ENCODE data around the gene BCAT1.
A peak's percentile ranks its signal among the peaks of the same experiment; 100 is the strongest.
"Not testable (repeated sequence)": the region's sequence is repeated elsewhere in the genome, so short reads cannot be mapped to it uniquely, and the experiment has no call there.

BCAT1 gene

DNA sequence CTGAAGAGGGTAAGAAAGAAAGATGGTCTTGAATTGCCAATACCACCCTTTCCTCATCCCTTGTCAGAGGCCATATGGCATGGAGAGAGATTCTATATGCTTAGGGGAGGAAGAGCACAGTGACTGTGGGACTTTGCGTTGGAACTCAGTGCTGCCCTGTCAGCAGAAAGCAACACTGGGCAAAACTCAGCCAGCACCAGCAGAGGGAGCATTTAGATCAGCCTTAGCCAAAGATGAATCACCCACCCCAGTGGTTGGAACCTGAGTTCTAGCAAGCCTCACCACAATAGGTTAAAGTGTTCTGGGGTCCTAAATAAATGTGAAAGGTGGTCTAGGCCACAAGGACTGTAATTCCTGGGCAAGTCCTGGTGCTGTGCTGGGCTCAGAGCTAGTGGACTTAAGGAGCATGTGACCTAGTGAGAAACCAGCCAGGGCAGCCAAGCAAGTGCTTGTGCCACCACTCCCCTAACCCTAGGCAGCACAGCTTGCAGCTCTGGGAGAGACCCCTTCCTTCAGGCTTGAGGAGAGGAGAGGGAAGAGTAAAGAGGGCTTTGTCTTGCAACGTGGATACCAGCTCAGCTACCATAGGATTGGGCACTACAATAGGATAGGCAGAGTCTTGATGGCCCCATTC is 11.4 kb upstream of the BCAT1 start:
- TF ChIP-seq, protein P1, sequence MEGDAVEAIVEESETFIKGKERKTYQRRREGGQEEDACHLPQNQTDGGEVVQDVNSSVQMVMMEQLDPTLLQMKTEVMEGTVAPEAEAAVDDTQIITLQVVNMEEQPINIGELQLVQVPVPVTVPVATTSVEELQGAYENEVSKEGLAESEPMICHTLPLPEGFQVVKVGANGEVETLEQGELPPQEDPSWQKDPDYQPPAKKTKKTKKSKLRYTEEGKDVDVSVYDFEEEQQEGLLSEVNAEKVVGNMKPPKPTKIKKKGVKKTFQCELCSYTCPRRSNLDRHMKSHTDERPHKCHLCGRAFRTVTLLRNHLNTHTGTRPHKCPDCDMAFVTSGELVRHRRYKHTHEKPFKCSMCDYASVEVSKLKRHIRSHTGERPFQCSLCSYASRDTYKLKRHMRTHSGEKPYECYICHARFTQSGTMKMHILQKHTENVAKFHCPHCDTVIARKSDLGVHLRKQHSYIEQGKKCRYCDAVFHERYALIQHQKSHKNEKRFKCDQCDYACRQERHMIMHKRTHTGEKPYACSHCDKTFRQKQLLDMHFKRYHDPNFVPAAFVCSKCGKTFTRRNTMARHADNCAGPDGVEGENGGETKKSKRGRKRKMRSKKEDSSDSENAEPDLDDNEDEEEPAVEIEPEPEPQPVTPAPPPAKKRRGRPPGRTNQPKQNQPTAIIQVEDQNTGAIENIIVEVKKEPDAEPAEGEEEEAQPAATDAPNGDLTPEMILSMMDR (IDR thresholded peaks at IDR 0.05; ENCODE audit: low read depth, low read length, missing control alignments) = peak; percentile 84
- no peak for DNase-seq (ENCODE audit: extremely low read depth, low read depth)

DNA sequence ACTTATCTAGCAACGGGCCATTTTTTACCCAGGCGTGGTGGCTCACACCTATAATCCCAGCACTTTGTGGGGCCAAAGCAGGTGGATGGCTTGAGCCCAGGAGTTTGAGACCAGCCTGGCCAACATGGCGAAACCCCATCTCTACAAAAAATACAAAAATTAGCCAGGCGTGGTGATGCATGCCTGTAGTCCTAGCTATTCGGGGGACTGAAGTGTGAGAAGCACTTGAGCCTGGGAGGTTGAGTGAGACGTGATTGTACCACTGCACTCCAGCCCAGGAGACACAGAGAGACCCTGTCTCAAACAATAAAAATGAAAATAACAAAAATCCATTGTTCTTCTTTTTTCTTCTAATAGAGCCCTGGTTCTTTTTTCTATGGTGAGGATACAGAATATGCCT is 7.5 kb upstream of the BCAT1 start:
- DNase-seq (ENCODE audit: extremely low read depth, low read depth); H3K4me3 ChIP-seq (replicated peaks; ENCODE audit: low read depth, low read length): not testable (repeated sequence)

More for the DNA sequence above, 11.4 kb upstream of the BCAT1 start:
- no peak overlapping the region for H3K4me3 ChIP-seq (replicated peaks; ENCODE audit: low read depth, low read length)

DNA sequence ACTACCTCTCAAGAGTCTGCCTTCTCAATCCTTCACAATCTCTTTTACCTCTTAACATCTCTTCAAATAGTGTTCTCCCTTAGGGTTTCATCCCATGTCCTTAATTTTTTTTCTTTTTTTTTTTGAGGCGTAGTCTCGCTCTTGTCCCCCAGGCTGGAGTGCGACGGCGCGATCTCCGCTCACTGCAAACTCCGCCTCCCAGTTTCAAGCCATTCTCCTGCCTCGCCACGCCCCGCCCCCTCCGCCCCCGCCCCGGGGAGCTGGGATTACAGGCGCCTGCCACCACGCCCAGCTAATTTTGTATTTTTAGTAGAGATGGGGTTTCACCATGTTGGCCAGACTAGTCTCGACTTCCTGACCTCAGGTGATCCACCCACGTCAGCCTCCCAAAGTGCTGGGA is 7.0 kb upstream of the BCAT1 start:
- DNase-seq (ENCODE audit: extremely low read depth, low read depth) = no peak
- TF ChIP-seq, protein P1 (IDR thresholded peaks at IDR 0.05; ENCODE audit: low read depth, low read length, missing control alignments) = no peak
- no peak overlapping the region for H3K4me3 ChIP-seq (replicated peaks; ENCODE audit: low read depth, low read length)

DNA sequence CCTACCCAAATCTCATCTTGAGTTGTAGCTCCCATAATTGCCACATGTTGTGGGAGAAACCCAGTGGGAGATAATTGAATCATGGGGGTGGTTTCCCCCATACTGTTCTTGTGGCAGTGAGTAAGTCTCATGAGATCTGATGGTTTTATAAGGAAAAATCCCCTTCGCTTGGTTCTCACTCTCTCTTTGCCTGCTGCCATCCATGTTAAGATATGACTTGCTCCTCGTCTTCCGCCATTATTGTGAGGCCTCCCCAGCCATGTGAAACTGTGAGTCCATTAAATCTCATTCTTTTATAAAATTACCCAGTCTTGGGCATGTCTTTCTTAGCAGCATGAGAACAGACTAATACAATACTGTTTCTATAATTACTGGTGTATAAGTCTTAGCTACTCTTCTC is 6.5 kb upstream of the BCAT1 start:
- no peak for DNase-seq (ENCODE audit: extremely low read depth, low read depth)
- TF ChIP-seq, protein P1 (IDR thresholded peaks at IDR 0.05; ENCODE audit: low read depth, low read length, missing control alignments) = no peak
- H3K4me3 ChIP-seq (replicated peaks; ENCODE audit: low read depth, low read length) = no peak overlapping the region

DNA sequence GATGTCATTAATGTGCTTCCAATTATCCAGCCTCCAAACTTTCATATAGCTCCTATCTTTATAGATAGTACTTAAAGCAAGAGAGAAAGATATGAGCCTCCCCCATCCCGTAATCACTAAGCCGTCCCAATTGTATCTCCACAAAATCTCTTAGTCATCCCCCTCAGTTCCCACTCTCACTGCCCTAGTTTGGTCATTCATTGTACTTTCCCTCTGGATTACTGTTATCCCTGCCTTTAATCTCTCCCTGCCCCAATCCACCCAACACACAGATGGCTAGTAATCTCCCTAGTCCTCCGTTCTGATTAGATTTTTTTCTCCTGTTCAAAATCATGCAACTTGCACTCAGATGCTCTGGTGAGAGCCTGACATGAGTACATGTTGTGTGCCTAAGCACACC is 5.4 kb upstream of the BCAT1 start:
- H3K4me3 ChIP-seq (replicated peaks; ENCODE audit: low read depth, low read length) = no peak overlapping the region
- TF ChIP-seq, protein P1 (IDR thresholded peaks at IDR 0.05; ENCODE audit: low read depth, low read length, missing control alignments) = no peak
- DNase-seq (ENCODE audit: extremely low read depth, low read depth) = no peak

GRCh38 chr12:24952389-24952788 is 3.5 kb upstream of the BCAT1 start:
- H3K4me3 ChIP-seq (replicated peaks; ENCODE audit: low read depth, low read length) = no peak overlapping the region
- DNase-seq (ENCODE audit: extremely low read depth, low read depth) = no peak

DNA sequence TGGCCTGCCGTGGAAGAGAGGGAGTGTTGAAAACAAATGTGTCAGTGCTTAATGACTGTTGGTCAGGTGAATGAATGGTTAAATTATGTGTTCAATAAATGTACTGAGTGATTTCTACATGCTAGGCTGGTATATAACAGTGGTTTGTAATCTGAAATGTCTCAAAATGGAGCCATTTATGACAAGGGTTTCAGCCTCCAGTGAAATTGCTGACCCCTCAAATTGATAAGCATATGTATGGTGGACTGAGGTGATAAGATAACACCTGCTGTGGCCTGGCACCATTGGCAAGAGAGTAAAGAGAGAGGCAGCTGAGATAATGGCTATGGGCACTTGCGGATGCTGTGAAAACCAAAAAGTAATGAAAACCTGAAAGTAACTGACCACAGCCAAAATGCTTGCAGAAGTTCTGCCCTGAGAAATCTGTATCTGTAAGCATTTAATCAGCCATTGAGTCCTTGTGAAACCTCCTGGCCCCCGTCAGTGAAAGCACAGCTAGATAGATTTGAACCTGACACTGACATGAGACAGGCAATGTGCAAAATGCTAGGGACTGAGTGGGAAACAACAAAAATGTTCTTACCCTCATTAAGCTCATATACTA is 1.4 kb upstream of the BCAT1 start:
- no peak for DNase-seq (ENCODE audit: extremely low read depth, low read depth)
- H3K4me3 ChIP-seq (replicated peaks; ENCODE audit: low read depth, low read length) = no peak overlapping the region
- TF ChIP-seq, protein P1 (IDR thresholded peaks at IDR 0.05; ENCODE audit: low read depth, low read length, missing control alignments) = no peak

More at GRCh38 chr12:24952389-24952788, 3.5 kb upstream of the BCAT1 start:
- TF ChIP-seq, protein P1 (IDR thresholded peaks at IDR 0.05; ENCODE audit: low read depth, low read length, missing control alignments) = no peak
